Measurements from ENCODE around the gene SMYD2.

The SMYD2 gene

DNA sequence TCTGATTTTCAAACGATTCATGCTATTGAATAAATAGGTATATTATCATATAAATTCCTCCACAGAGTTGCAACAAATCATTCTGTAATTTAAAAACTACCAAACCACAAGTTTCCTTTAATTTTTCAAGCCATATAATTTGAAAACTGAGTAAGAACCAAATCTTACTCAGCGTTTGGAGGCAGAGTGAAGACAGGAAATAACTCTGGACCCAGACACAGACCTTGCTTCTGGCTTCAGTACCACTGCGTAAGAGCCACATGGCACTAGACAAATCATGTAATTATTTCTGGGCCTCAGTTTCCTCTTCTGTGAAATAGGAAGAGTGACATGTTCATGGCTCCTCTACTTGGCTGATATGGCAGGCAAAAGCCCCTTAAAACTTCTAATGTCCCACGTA is 82.4 kb downstream of the SMYD2 start:
- no peak for DNase-seq

GRCh38 chr1:214364386-214364785 is 83.4 kb downstream of the SMYD2 start:
- no peak for DNase-seq

DNA sequence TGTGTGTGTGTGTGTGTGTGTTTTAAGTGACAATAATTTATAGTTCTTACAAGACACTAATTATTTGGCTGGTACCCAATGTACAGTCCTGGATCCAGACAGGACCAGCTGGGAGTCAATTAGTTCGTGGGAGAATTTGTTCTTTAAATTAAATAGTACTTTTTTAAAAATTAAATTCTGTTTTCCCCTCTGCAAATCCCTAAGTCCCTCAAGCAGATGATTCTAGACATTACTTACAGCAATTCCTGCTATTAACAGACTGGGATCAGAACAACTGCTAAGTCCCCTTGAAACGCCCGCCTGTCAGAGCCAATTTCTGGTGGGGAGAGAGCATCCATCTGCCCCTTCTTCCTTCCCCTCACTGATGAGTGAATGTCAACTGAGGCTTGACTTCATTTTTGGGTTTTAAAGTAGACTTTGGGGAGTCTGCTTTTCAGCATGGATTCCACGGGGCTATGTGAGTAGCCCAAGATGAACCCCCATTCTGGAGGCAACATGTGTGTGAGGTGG is 83.9 kb downstream of the SMYD2 start:
- DNase-seq: no peak

DNA sequence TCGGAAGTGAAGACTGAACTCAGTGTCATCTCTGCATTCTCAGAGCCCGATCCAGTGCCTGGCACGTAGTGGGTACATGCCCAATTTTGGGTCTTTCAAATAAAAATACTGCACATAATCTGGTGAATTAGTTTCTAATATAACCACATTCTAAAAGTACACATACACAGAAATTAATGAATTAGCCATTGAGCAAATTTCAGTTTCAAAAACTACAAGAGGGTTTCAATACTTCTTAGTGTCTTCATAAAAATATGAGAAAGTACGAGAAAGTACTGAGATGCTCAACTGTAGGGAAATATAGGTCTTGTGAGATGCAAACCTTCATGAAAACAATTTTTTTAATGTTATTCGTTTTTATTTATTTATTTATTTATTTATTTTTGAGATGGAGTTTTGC is 86.9 kb downstream of the SMYD2 start:
- no peak for DNase-seq

DNA sequence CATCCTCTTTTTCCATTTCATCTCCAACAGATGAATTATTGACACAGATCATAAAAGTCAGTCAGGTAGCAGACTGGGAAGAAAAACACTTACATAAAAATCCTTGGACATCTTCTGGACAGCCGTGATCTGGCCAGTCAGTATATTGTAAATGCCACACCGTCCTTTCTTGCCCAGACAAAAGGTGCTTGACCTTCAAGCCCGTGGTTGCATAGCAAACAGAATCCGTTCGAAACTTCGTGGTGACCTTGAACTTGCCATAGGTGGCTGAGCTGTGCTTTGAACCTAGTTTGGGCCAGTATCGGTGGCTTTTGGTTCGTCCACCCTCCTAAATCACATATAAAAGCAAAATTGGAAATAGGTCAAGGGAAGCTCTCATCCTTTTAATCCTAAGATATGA is 88.4 kb downstream of the SMYD2 start:
- DNase-seq: no peak

GRCh38 chr1:214370615-214371014 is 89.7 kb downstream of the SMYD2 start:
- no peak for DNase-seq

DNA sequence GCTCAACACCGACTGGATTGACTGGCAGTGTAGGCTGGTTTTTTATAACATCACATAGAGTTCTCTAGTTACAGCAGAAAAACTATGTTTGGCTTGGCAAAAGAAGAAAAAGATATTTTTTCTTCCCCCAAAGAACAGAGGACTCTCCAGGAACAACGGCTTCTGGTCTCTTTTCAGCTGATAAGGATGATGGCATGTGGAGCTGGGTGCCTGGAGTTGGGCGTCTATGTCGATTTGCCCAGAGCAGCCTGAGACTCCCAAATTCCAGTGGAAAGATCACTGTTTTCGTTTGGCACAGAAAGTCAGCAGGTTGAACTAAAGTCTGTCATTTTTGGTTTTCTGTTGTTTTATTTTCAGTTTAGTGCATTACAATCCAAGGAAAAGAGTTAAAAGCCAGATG is 91.1 kb downstream of the SMYD2 start:
- no peak for DNase-seq

GRCh38 chr1:214377485-214377884 is 96.5 kb downstream of the SMYD2 start:
- DNase-seq: no peak

DNA sequence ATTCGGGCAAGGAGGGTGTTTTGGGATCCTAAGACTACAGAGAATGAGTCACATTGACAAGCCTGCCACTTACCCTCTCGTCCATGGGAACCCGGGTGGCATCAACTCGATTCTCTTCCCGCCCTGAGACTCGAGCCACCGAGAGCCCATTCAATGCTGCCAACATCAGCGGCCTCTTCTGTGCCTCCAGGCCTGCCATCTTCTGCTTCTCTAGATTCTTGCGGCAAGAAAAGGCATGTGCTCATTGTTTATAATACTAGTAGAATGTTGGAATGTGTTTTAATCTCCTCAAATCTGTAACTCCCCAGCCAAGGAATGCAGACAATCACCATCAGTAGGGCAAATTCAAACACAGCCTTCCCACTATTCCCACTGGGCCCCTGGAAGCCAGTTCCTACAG is 96.9 kb downstream of the SMYD2 start:
- DNase-seq: no peak

DNA sequence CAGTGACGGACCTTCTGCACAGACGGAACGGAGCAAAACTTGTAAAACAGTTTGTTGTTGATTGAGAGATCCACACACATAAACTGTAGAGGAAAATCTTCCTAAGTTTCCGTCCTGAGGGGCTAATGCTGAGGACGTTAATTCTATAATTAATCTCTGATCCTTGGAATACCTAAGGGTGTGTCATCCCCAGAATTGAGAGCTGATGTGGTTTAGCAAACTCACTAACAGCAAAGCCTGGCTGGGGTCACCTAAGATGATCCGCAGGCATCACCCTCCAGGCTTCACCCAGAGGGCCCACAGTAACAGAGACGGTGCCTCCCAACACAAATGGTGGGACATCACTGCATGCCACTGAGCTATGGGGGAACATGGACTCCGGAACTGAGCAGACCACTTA is 97.5 kb downstream of the SMYD2 start:
- no peak for DNase-seq

DNA sequence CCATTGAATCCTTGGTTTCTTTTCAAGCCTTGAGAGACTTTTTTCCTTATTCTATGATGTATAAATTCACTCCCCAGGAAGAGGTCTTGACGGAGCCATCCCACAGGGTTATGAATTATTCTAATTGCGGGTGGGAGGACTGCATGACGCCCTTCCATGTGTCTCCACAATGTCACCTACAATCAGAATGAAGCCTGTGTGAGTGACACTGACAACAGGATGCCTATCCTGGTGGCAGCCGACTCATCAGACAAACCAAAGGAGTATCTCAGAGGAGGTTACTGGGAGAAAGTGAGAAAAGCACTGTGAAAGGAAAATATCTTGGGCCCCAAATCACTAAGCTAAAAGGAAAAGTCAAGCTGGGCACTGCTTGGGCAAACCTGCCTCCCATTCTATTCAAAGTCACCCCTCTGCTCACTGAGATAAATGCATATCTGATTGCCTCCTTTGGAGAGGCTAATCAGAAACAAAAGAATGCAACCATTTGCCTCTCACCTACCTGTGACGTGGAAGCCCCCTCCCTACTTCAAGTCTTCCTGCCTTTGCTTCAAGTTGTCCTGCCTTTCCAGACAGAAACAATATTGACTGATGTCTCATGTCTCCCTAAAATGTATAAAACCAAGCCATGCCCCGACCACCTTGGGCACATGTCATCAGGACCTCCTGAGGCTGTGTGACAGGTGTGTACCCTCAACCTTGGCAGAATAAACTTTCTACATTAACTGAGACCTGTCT is 98.4 kb downstream of the SMYD2 start:
- DNase-seq: no peak

DNA sequence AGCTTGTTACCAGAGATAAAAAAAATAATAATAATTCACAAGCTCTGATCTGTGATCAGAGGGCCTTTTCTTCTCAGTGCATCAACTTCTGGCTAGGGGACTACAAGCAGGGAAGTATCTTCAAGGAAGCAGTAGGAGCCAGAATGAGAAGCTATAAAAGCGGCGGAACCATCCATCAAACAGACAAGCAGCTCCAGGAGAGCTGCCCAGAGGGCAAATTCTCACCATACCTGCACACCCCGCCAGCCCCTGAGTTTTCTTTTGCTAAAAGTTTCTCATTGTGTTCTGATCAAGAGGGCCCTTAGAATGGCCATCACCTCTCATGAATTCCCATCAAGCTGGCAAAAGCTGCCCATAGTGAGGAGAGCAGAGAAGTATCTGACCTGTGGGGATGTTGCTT is 99.4 kb downstream of the SMYD2 start:
- no peak for DNase-seq

- no peak for DNase-seq
Observed at GRCh38 chr1:214380986-214381695, 100.2 kb downstream of the SMYD2 start.

DNA sequence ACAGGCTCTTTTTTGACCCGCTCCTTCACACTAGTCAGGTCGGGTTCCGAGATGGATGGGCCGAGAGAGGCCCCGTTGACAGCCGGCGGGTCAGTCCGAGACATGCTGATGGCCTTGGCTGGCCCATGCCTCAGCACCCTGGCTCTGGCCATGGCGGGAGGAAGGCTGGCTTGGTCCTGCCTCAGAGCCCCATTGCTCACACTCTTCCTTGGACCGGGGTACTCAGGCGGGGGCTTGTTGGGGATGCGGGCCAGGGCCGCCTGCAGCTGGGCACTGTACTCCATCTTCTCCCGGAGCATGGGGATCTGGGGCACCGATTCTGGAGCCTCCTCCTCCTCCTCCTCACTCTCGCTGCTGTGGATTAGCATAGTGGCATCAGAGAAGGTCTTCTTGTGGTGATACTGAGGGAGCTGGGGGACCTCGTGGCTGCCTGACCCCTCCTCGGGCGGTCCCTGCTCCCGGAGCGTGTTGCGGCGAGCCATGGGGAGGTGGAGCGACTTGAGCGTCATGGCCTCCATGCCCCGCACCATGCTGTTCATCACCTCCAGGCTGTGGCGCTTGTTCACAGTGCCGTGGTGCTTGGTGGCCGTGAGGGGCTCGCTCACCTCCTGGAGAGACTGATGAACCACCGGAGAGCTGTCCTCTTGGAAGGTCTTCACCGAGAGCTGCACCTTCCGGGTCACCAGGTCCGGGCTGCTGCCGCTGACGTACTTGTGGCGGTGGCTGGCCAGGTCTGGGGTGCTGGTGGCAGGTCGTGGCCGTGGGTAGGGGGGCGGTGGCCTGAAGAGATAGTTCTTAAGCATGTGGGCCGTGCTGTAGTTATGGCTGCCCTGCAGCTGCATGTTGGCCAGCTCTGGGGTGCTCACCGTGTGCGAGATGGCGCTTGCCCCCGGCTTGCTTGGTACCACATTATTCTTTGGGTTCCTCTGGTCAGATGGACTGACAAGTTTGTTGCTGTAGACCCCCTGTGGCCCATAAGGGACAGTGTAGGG is 102.7 kb downstream of the SMYD2 start:
- DNase-seq: no peak

DNA sequence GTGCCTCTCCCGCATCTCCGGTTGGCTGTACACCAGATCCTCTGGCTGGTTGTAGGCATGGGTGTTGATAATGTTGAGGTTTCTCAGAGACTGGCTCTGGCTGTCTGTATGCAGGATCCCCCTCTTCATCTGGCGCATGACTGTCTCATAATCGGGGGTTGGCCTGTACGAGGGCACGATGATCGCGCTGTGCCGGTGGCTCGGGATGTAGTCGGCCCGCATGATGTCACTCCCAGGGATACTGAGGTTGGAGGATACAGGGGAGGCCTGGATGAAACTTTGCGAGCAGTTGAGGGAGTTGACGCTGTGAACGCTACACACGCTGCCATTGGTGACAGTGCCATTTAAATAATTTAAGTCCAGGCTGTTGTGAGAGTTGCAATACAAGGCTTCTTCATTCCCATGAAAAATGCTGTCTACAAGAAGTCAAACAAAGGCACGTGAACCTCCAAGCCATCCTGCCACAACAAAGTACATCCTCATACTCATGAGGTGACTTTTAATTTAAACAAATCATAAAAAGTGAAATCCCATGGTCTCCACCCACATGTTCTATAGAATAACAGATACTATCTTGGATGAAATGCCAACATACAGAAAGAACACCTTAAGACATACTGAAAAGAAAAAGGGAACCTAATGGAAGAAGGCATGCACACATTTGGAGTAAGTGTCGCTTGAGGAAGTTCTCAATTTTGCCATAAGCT is 103.6 kb downstream of the SMYD2 start:
- DNase-seq: no peak

GRCh38 chr1:214385428-214385827 is 104.5 kb downstream of the SMYD2 start:
- no peak for DNase-seq

DNA sequence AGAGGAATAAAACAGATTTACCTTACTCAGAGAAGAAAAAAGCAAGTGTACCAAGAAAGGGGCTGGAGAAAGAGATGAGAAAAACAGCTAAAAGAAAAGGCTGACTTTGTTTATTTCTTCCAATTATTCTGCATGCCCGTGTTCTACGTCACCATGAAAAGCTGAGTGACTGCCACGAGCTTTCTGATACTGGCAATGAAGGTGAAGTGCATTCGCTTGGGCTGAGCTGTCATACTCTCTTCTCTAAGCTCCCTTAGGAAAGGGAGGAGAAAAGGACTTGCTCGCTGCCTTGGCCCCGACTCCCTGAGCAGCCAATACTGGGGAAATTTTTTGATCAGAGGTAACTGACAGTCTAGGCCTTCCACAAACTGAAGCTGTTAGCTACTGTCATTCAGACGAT is 105.4 kb downstream of the SMYD2 start:
- DNase-seq: no peak

Measured in NCI-H748 treated with DMSO at 0.1 percent for 48 hours (cell line).